Suprapubic skin (tissue), 4 donors: Measurements from ENCODE around the gene JSRP1. TPM values are rescaled to one million over a fixed set of nuclear protein-coding genes. Genes with fewer than 3 reads are reported as not detected.

Experiments used
- DNase-seq, 2 donors: peaks; one replicate each; pipeline ENCODE4 v3.0.0-alpha.2; 2019; ENCODE audit warnings: low spot score in 2 of 2
- H3K27ac ChIP-seq: fragments of 200-600 bp; sonication (generic); one replicate; pipeline ENCODE4 v1.5.1; 2019
- H3K27me3 ChIP-seq: fragments of 200-600 bp; sonication (generic); one replicate; pipeline ENCODE4 v1.5.1; 2019
- H3K36me3 ChIP-seq: fragments of 200-600 bp; sonication (generic); one replicate; pipeline ENCODE4 v1.5.1; 2019
- H3K4me1 ChIP-seq: fragments of 200-600 bp; sonication (generic); one replicate; pipeline ENCODE4 v1.5.1; 2019
- H3K4me3 ChIP-seq: fragments of 200-600 bp; sonication (generic); one replicate; pipeline ENCODE4 v1.5.1; 2019; ENCODE audit warnings: mild to moderate bottlenecking
- H3K9me3 ChIP-seq: fragments of 200-600 bp; sonication (generic); one replicate; pipeline ENCODE4 v1.5.1; 2019
- EP300 ChIP-seq: sonication (generic); formaldehyde crosslinking; IDR thresholded peaks from one replicate; pipeline ENCODE4 v1.6.1; 2017; ENCODE audit warnings: antibody characterized with exemption
- POLR2A ChIP-seq, 2 donors: fragments of 450-650 bp; IDR thresholded peaks; one replicate each; pipeline ENCODE4 v1.6.1; 2017; ENCODE audit warnings: antibody characterized with exemption in 2 of 2, mild to moderate bottlenecking in 2 of 2, moderate library complexity in 2 of 2
- POLR2AphosphoS5 ChIP-seq, 3 donors: sonication (generic); formaldehyde crosslinking; IDR thresholded peaks; one replicate each; pipeline ENCODE4 v1.6.1; 2017; ENCODE audit warnings: antibody characterized with exemption in 3 of 3
- WGBS: methylation state at CpG from one replicate; pipeline ENCODE4 v1.1.5; 2018; 5-methylcytosine and 5-hydroxymethylcytosine counted together
- total RNA-seq, 4 donors: library from RNA; depleted of rRNA; stranded (reverse); fragments of >200 nt; gene quantifications; one replicate each; pipeline ENCODE4 v1.1.0, GENCODE V29; 2016
- TF ChIP-seq, protein P1 (sequence below), 2 donors: fragments of 200-600 bp in 1 of 2; fragments of 450-650 bp in 1 of 2; sonication (generic) in 1 of 2; IDR thresholded peaks; one replicate each; pipeline ENCODE4 v1.5.1; 2016 to 2019; ENCODE audit warnings: antibody characterized with exemption in 2 of 2, mild to moderate bottlenecking in 1 of 2, moderate library complexity in 1 of 2

JSRP1 gene
- total RNA-seq, 4 donors from 2014 or later, result not detected

DNA sequence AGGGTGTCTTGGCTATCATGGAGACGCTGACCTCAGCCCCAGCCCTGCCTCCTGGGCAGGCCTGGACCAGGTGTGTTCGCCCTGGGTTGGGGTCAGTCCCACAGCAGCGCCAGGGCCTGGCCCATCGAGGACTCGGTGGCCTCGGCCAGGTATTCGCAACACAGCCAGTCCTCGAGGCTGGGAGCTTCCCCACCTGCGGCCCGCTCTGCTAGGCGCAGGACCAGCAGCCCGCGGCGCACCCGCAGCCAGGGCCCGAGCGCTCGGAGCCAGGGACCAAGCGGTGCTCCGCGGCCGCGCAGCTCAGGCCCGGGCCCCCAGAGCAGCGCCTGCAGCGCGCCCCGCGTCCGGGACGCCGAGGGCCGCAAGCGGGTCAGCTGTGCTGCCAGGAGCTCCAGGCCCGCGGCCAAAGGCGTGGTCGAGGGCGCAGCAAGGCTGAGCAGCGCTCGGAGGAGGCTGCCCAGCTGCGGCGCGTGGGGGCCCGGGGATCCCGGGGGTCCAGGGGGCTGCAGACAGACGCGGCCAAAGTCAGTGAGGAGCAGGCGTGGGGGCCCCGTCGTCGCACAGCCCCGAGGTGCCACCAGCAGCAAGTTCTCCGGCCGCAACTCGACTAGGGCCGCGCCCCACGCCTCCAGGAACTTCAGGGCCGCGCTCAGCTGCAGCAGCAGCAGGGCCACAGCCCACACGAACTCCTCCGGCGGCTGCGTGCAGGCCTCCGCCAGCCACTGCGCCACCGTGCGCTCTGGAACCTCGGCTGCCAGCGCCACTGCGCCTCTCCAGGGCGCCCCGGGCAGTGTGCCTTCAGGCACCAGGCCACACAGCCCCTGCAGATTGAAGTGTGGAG is 19.6 kb upstream of the JSRP1 start:
- H3K36me3 ChIP-seq, result peaks cover 23% of the 10 kb centered on the region
- peak in 1 of 2 donors; percentile 66 for DNase-seq
- H3K4me3 ChIP-seq, result peak overlapping the region; percentile 17
- no peaks in the 10 kb centered on the region for H3K27me3 ChIP-seq
- peak overlapping the region; percentile 28 for H3K27ac ChIP-seq
- TF ChIP-seq POLR2AphosphoS5 (IDR thresholded peaks at IDR 0.05) (no peak), EP300 (no peak), POLR2A (IDR thresholded peaks at IDR 0.05) (no peak)
- TF ChIP-seq, protein P1, sequence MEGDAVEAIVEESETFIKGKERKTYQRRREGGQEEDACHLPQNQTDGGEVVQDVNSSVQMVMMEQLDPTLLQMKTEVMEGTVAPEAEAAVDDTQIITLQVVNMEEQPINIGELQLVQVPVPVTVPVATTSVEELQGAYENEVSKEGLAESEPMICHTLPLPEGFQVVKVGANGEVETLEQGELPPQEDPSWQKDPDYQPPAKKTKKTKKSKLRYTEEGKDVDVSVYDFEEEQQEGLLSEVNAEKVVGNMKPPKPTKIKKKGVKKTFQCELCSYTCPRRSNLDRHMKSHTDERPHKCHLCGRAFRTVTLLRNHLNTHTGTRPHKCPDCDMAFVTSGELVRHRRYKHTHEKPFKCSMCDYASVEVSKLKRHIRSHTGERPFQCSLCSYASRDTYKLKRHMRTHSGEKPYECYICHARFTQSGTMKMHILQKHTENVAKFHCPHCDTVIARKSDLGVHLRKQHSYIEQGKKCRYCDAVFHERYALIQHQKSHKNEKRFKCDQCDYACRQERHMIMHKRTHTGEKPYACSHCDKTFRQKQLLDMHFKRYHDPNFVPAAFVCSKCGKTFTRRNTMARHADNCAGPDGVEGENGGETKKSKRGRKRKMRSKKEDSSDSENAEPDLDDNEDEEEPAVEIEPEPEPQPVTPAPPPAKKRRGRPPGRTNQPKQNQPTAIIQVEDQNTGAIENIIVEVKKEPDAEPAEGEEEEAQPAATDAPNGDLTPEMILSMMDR (IDR thresholded peaks at IDR 0.05), result no peak
- no peaks in the 10 kb centered on the region for H3K9me3 ChIP-seq
- 52% methylated on average over 9 of the region's 74 CpGs for WGBS
- H3K4me1 ChIP-seq, result peaks cover 59% of the 10 kb centered on the region

DNA sequence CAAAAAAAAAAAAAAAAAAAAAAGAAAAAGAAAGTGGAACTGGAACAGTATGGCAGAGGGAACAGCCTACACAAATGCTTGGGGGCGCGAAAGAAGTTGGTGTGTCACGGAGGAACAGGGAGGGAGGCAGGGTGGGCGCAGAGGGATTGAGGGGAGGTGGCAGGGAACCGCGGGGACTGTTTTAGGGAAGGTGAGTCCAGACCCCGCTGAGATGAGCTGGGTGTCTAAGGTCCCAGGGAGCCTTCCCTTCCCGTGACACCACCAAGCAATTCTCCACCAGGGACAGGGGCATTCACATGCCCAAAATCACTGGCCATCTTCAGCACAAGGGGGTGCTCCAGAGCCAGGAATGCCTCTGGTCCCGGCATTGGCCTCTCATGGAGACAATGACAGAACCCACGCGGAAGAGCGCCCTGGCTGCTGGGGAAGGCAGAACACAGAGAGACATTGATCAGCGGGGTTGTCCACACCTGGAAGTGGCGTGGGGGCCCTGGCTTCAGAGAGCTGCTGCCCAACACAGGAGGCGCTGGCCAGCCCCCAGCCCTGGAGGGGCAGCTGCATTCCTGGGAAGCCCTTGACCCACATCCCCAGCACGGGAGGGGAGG is 18.8 kb upstream of the JSRP1 start:
- peak overlapping the region; percentile 28 for H3K27ac ChIP-seq
- peaks cover 23% of the 10 kb centered on the region for H3K36me3 ChIP-seq
- WGBS, result 73% methylated on average over 7 of the region's 16 CpGs
- no peak overlapping the region for H3K4me3 ChIP-seq
- TF ChIP-seq EP300 (no peak), POLR2A (IDR thresholded peaks at IDR 0.05) (no peak), POLR2AphosphoS5 (IDR thresholded peaks at IDR 0.05) (no peak)
- TF ChIP-seq, protein P1 (IDR thresholded peaks at IDR 0.05), result peak; percentile 33 to 45
- H3K9me3 ChIP-seq, result no peaks in the 10 kb centered on the region
- H3K4me1 ChIP-seq, result peaks cover 57% of the 10 kb centered on the region
- DNase-seq, result peak in 1 of 2 donors; percentile 78
- H3K27me3 ChIP-seq, result no peaks in the 10 kb centered on the region

DNA sequence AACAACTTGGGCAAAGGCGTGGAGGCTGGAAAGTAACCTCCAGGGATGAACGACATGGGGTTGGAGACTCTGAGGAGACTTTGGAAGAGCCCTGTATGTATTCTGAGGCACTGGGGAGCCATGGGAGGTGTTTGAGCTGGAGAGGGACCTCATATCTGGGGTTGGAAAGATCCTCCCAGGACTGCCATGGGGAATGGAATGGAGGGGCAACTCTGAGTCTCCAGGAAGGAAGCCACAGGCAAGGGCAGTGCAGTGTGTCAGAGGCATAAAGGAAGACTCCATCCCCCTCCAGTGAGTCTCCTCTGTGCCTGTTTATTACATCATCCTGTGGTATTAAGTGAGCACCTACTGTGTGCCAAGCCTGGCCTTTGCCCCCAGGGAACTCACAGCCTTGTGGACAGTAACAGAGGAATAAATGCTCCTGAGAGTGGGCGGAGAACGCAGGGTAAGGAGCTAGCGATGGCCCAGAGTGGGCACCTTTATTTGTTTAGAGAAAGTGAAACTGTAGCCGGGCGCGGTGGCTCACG is 18.0 kb upstream of the JSRP1 start:
- H3K4me1 ChIP-seq, result peaks cover 57% of the 10 kb centered on the region
- 90% methylated on average over 9 of the region's 9 CpGs for WGBS
- H3K9me3 ChIP-seq, result no peaks in the 10 kb centered on the region
- H3K27me3 ChIP-seq, result no peaks in the 10 kb centered on the region
- TF ChIP-seq POLR2A (IDR thresholded peaks at IDR 0.05) (no peak), POLR2AphosphoS5 (IDR thresholded peaks at IDR 0.05) (no peak), EP300 (no peak)
- TF ChIP-seq, protein P1 (IDR thresholded peaks at IDR 0.05), result no peak
- no peak overlapping the region for H3K27ac ChIP-seq
- DNase-seq, result peak in 1 of 2 donors; percentile 62
- H3K36me3 ChIP-seq, result peaks cover 23% of the 10 kb centered on the region
- H3K4me3 ChIP-seq, result peak overlapping the region; percentile 99

DNA sequence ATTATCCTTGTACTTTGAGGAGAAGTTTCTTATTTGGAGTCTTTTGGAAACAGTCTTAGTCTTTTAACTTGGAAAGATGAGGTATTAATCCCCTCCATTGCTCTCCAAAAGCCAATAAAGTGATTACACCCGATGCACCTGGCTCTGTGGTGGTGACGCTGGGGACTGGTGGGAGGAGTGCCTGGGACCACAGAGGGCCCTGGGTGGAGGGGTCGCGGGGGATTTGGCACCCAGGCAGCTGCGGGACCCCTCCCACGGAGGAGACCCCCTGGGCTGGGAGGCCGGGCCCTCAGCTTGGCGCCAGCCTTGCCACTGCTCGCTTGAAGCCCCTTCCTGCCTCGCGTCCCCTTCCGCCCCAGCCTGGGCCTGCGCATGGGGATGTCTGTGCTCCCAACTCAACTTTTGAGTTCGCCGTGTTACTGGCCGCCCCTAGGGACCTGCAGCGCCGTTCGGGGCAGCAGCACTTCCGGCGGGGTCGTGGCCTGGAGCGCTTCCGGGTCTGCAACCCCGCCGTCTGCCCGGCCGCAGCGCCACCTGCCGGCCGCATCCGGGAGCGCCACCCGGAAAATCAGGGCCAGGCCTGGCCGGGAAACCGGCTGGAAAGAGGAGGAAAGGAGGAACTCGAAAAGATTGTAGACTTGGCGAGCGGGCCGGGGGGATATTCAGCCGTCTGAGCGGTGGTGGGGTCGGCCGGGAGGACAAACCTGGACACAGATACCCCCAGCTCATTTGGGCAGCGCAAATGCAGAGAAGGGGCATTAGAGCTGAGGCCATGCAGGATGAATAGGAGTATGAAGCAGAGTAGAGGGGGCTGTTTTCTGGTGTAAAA is 17.4 kb upstream of the JSRP1 start:
- Histone ChIP-seq H3K27ac (peak overlapping the region; percentile 63), H3K36me3 (peaks cover 23% of the 10 kb centered on the region), H3K4me1 (peaks cover 60% of the 10 kb centered on the region), H3K4me3 (peak overlapping the region; percentile 99), H3K9me3 (no peaks in the 10 kb centered on the region), H3K27me3 (no peaks in the 10 kb centered on the region)
- peak in 1 of 2 donors; percentile 82 for DNase-seq
- TF ChIP-seq EP300, result no peak
- peak; percentile 17 to 78 (median 68) for TF ChIP-seq POLR2AphosphoS5 (IDR thresholded peaks at IDR 0.05)
- TF ChIP-seq, protein P1 (IDR thresholded peaks at IDR 0.05), result peak; percentile 96 to 97
- peak in 1 of 2 donors; percentile 10 for TF ChIP-seq POLR2A (IDR thresholded peaks at IDR 0.05)
- WGBS, result 13% methylated on average over 31 of the region's 45 CpGs
